RWPE2 (cell line): ENCODE data around the gene LRRC40.
"Not testable (repeated sequence)": the region's sequence is repeated elsewhere in the genome, so short reads cannot be mapped to it uniquely, and the experiment has no call there.

Experiments
- ATAC-seq: fragments of 200-7000 bp; cut with Tn5 transposase; 3 replicates; pipeline ENCODE4 v1.9.1; 2021; ENCODE audit warnings: low read depth
- DNase-seq: peaks from one replicate; pipeline ENCODE4 v3.0.0-alpha.2; 2020; ENCODE audit warnings: low spot score
- H3K27ac ChIP-seq: fragments of 450-650 bp; 2 replicates; pipeline ENCODE4 v1.5.1; 2017; ENCODE audit warnings: mild to moderate bottlenecking; ENCODE audit not compliant: poor library complexity, severe bottlenecking
- H3K27me3 ChIP-seq: fragments of 250-450 bp; sonication (Bioruptor Pico); 2 replicates; pipeline ENCODE4 v1.5.1; 2021; ENCODE audit warnings: mild to moderate bottlenecking, moderate library complexity; ENCODE audit not compliant: insufficient read depth, poor library complexity, severe bottlenecking
- H3K36me3 ChIP-seq: fragments of 250-450 bp; sonication (Bioruptor Pico); 2 replicates; pipeline ENCODE4 v1.5.1; 2020; ENCODE audit warnings: low read depth, mild to moderate bottlenecking, moderate library complexity
- H3K4me1 ChIP-seq: fragments of 250-450 bp; sonication (Bioruptor Pico); 2 replicates; pipeline ENCODE4 v1.5.1; 2021; ENCODE audit warnings: mild to moderate bottlenecking, moderate library complexity; ENCODE audit not compliant: insufficient read depth, poor library complexity, severe bottlenecking
- H3K4me3 ChIP-seq: fragments of 250-450 bp; sonication (Bioruptor Pico); 2 replicates; pipeline ENCODE4 v1.5.1; 2021; ENCODE audit warnings: mild to moderate bottlenecking, moderate library complexity; ENCODE audit not compliant: severe bottlenecking
- H3K9me3 ChIP-seq: fragments of 250-450 bp; sonication (Bioruptor Pico); 2 replicates; pipeline ENCODE4 v1.5.1; 2021; ENCODE audit warnings: mild to moderate bottlenecking, moderate library complexity; ENCODE audit not compliant: severe bottlenecking
- TF ChIP-seq, protein P1 (sequence below): fragments of 450-650 bp; IDR thresholded peaks from one replicate; pipeline ENCODE4 v1.5.1; 2017; ENCODE audit warnings: mild to moderate bottlenecking, moderate library complexity; ENCODE audit not compliant: poor library complexity, severe bottlenecking

Gene LRRC40

DNA sequence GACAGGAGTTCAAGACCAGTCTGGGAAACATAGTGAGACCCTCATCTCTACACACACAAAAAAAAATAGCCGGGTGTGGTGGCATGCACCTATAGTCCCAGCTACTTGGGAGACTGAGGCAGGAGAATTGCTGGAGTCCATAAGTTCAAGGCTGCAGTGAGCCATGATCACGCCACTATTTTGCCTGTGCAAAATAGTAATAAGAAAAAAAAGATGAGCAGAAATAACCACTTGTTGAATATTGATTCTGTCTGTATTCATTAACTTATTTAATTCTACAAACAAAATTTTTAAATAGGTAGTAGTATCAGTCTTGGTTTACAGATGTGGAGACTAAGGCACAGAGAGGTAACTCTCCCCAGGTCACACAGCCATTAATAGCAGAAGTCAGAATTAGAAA lies 16.9 kb downstream of the LRRC40 start:
- ATAC-seq (no peak), DNase-seq (no peak)
- no peak overlapping the region for H3K27ac ChIP-seq
- H3K36me3 ChIP-seq = peaks cover 10% of the 10 kb centered on the region
- H3K9me3 ChIP-seq = no peaks in the 10 kb centered on the region
- H3K4me1 ChIP-seq = no peaks in the 10 kb centered on the region
- H3K27me3 ChIP-seq = no peaks in the 10 kb centered on the region
- TF ChIP-seq, protein P1, sequence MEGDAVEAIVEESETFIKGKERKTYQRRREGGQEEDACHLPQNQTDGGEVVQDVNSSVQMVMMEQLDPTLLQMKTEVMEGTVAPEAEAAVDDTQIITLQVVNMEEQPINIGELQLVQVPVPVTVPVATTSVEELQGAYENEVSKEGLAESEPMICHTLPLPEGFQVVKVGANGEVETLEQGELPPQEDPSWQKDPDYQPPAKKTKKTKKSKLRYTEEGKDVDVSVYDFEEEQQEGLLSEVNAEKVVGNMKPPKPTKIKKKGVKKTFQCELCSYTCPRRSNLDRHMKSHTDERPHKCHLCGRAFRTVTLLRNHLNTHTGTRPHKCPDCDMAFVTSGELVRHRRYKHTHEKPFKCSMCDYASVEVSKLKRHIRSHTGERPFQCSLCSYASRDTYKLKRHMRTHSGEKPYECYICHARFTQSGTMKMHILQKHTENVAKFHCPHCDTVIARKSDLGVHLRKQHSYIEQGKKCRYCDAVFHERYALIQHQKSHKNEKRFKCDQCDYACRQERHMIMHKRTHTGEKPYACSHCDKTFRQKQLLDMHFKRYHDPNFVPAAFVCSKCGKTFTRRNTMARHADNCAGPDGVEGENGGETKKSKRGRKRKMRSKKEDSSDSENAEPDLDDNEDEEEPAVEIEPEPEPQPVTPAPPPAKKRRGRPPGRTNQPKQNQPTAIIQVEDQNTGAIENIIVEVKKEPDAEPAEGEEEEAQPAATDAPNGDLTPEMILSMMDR = no peak
- no peak overlapping the region for H3K4me3 ChIP-seq

DNA sequence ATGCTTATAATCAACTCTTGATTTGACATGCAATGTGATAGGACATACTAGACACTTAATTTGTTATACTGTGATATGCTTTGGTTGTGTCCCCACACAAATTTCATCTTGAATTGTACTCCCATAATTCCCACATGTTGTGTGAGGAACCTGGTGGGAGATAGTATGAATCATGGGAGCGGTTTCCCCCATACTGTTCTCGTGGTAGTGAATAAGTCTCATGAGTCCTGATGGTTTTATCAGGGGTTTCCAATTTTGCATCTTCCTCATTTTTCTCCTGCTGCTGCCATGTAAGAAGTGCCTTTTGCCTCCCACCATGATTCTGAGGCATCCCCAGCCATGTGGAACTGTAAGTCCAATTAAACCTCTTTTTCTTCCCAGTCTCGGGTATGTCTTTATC lies 20.2 kb downstream of the LRRC40 start:
- H3K4me3 ChIP-seq, H3K4me1 ChIP-seq, H3K27me3 ChIP-seq, H3K27ac ChIP-seq, DNase-seq, H3K9me3 ChIP-seq, ATAC-seq: not testable (repeated sequence)
- H3K36me3 ChIP-seq = peaks cover 27% of the 10 kb centered on the region

DNA sequence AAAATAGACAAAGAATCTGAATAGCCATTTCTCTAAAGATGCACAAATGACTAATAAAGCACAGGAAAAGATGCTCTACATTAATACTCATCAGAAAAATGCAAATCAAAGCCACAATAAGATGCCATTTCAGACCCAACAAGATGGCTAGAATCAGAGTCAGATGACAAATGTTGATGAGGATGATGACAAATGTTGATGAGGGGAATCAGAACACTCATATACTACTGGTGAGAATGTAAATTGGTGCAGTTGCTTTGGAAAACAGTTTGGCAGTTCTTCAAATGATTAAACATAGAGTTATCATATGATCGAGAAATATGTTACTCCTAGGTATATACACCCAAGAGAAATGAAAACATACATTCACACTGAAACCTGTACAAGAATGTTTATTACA lies 33.9 kb downstream of the LRRC40 start:
- DNase-seq (no peak), ATAC-seq (no peak)
- no peaks in the 10 kb centered on the region for H3K27me3 ChIP-seq
- no peaks in the 10 kb centered on the region for H3K9me3 ChIP-seq
- no peak overlapping the region for H3K27ac ChIP-seq
- H3K36me3 ChIP-seq = peaks cover 24% of the 10 kb centered on the region
- H3K4me3 ChIP-seq = no peak overlapping the region
- TF ChIP-seq, protein P1 = no peak
- H3K4me1 ChIP-seq = no peaks in the 10 kb centered on the region

DNA sequence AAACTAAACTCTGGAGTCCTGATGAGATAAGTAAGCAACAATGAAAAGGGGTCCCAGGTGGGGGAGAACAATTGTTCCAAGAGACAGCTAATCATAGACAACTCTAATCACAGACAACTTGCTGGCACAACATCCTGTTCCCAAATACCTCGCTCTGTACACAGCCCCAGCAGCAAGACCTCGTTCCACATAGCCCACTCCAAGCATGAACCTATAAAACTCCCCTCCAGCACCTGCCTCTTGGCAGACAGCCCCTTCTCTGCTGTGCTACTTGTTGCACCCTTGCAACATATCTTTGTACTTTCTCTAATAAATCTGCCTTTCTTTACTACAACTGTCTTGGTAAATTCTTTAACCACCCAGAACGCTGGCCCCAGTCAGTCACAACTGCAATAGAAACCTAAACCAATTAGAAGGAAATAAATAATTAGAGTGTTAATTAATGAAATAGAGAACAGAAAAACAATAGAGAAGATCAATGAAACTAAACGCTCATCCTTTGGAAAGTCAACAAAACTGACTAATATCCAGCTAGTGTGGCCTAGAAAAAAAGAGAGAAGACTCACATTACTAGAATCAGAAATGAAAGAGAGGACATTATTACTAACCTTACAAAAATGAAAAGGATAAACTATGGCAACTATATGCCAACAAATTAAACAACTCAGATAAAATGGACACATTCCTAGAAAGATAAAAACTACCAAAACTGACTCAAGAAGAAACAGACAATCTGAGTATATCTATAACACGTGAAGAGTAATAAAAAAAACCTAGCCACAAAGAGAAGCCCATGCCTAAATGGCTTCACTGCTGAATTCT lies 36.1 kb downstream of the LRRC40 start:
- Histone ChIP-seq H3K4me1 (no peaks in the 10 kb centered on the region), H3K9me3 (no peaks in the 10 kb centered on the region), H3K27ac (no peak overlapping the region), H3K27me3 (no peaks in the 10 kb centered on the region), H3K36me3 (peaks cover 20% of the 10 kb centered on the region), H3K4me3 (no peak overlapping the region)
- DNase-seq = no peak
- no peak for ATAC-seq
- TF ChIP-seq, protein P1 = no peak

DNA sequence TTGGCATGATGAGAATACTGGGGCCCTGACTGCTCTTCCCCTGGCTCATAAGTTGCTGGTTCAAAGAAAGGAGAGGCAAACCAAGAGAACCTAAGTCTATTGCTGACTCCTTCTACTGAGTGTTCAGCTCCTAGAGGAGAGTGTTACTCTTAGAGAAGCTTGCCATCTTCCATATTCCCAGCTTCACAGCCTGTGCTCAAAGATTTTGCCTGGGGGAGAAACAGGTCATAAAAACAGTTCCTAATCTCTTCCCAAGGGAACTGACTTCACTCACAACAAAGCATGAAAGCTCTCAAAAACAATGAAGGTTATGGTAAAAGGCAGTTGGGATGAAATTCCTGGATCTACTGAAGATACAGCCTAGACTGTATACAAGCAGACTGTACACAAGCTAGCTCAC lies 37.1 kb downstream of the LRRC40 start:
- H3K27me3 ChIP-seq = no peaks in the 10 kb centered on the region
- H3K9me3 ChIP-seq = no peaks in the 10 kb centered on the region
- DNase-seq (no peak), ATAC-seq (no peak)
- H3K36me3 ChIP-seq = peaks cover 16% of the 10 kb centered on the region
- H3K4me1 ChIP-seq = no peaks in the 10 kb centered on the region
- H3K27ac ChIP-seq = no peak overlapping the region
- TF ChIP-seq, protein P1 = no peak
- no peak overlapping the region for H3K4me3 ChIP-seq
